Lung (tissue), 12 donors: ENCODE measurements around the gene TAX1BP1. TPM values are rescaled to one million over a fixed set of nuclear protein-coding genes. Genes with fewer than 3 reads are reported as not detected.

Experiments used
- ATAC-seq: fragments of 200-7000 bp; cut with Tn5 transposase; one replicate; pipeline ENCODE4 v1.9.1; 2020; ENCODE audit warnings: moderate number of reproducible peaks; ENCODE audit not compliant: insufficient read depth, low FRiP score
- DNase-seq, 3 donors: peaks; one replicate each; pipeline ENCODE4 v3.0.0-alpha.2; 2013 to 2017
- H3K27ac ChIP-seq, 2 donors: one replicate each; pipeline ENCODE4 v1.5.1; 2013; ENCODE audit warnings: mild to moderate bottlenecking in 2 of 2, moderate library complexity in 2 of 2, control low read depth in 1 of 2, inconsistent platforms in 1 of 2, low read depth in 1 of 2, low read length in 1 of 2
- H3K27me3 ChIP-seq, 3 donors: one replicate each; pipeline ENCODE4 v1.5.1; 2013; ENCODE audit warnings: low read length in 2 of 3; ENCODE audit not compliant: control insufficient read depth in 3 of 3, insufficient read depth in 3 of 3
- H3K36me3 ChIP-seq, 4 donors: one replicate each; pipeline ENCODE4 v1.5.1; 2013; ENCODE audit warnings: low read length in 4 of 4, mild to moderate bottlenecking in 1 of 4, moderate library complexity in 1 of 4; ENCODE audit not compliant: control insufficient read depth in 4 of 4, insufficient read depth in 4 of 4
- H3K4me1 ChIP-seq, 5 donors: one replicate each; pipeline ENCODE4 v1.5.1; 2013; ENCODE audit warnings: low read length in 5 of 5, mild to moderate bottlenecking in 2 of 5, moderate library complexity in 1 of 5; ENCODE audit not compliant: control insufficient read depth in 5 of 5, insufficient read depth in 5 of 5
- H3K4me3 ChIP-seq: one replicate; pipeline ENCODE4 v1.5.1; 2013; ENCODE audit warnings: mild to moderate bottlenecking, control low read depth, moderate library complexity
- H3K9ac ChIP-seq, 2 donors: one replicate each; pipeline ENCODE4 v1.5.1; 2013; ENCODE audit warnings: low read length in 2 of 2, control low read depth in 1 of 2; ENCODE audit not compliant: insufficient read depth in 1 of 2
- H3K9me3 ChIP-seq, 4 donors: one replicate each; pipeline ENCODE4 v1.5.1; 2013; ENCODE audit warnings: low read length in 3 of 4, mild to moderate bottlenecking in 1 of 4, moderate library complexity in 1 of 4; ENCODE audit not compliant: control insufficient read depth in 4 of 4, insufficient read depth in 3 of 4
- WGBS, 2 donors: extraction: QIAGEN DNeasy Blood & Tissue Kit; methylation state at CpG; one replicate each; pipeline ENCODE4 v1.1.7; 2013; 5-methylcytosine and 5-hydroxymethylcytosine counted together
- polyA plus RNA-seq, 2 donors: library from polyadenylated mRNA; stranded (reverse); fragments of 200-250 nt; gene quantifications; one replicate each; pipeline ENCODE4 v1.2.1, GENCODE V29; 2013
- total RNA-seq, 2 donors: library from RNA; depleted of rRNA in 1 of 2; stranded (reverse); fragments of >200 nt in 1 of 2; gene quantifications; one replicate each; pipeline ENCODE4 v1.2.1, GENCODE V29; 2014 to 2021
- TF ChIP-seq, protein P1 (sequence below): IDR thresholded peaks from 2 replicates; pipeline ENCODE4 v1.5.1; 2012; ENCODE audit warnings: mild to moderate bottlenecking; ENCODE audit errors: control extremely low read depth, extremely low read depth
- donor health status: control.
- donor health status: control.
- donor health status: Bipolar disorder and iron deficiency.
- donor health status: healthy.
- donor health status: DM: yes; HTN: yes; CAD: no.

The TAX1BP1 gene
- total and polyA plus RNA-seq, 4 donors, result 61.4 to 137 (median 83.0) TPM

DNA sequence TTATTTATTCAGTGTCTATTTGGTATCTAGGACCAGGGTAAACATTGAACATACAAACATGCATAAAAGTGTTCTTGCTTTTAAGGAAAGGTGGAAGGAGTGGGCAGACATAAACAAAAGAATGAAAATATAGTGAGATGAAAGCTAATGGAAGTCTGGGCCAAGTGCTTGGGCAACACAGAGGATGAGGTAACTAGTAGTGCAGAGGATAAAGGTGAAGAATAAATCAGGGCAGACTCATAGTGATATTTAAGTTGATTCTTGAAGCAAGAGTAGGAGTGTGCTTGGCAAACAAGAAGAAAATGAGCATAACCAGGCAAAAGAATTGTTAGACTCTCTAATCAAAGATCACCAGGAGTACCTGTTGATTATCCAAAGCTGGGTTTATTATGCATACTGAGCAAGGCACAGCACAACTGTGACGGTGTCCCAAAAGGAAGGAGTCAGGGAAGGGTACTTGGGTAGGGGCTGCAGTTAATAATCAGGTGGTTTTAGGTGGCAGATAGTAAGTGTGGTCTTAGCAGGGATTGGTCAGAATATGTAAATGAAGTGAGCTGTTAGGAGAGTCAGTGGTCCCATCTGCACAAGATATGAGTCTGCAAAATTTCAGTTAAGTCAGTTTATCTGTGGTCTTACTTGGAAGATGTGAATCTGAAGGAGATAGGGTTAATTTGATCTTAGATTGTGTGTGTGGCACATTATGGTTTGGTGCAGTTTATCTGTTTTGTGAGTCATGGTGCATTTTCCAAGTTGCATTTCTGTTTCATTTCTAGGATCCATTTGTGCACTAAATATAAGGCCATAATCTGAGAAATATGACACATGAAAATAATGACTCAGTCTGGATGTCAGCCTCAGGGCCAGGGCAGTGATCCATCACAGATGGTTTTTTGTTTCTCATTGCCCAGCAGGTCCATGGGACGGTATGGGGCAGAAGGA is 30.6 kb upstream of the TAX1BP1 start:
- no peak for ATAC-seq
- Histone ChIP-seq H3K27ac (peak overlapping the region in 1 of 2 donors; percentile 2), H3K4me1 (no peaks in the 10 kb centered on the region), H3K36me3 (no peaks in the 10 kb centered on the region), H3K27me3 (no peaks in the 10 kb centered on the region), H3K9ac (no peak overlapping the region), H3K4me3 (no peak overlapping the region), H3K9me3 (no peaks in the 10 kb centered on the region)
- DNase-seq, result no peak
- TF ChIP-seq, protein P1, sequence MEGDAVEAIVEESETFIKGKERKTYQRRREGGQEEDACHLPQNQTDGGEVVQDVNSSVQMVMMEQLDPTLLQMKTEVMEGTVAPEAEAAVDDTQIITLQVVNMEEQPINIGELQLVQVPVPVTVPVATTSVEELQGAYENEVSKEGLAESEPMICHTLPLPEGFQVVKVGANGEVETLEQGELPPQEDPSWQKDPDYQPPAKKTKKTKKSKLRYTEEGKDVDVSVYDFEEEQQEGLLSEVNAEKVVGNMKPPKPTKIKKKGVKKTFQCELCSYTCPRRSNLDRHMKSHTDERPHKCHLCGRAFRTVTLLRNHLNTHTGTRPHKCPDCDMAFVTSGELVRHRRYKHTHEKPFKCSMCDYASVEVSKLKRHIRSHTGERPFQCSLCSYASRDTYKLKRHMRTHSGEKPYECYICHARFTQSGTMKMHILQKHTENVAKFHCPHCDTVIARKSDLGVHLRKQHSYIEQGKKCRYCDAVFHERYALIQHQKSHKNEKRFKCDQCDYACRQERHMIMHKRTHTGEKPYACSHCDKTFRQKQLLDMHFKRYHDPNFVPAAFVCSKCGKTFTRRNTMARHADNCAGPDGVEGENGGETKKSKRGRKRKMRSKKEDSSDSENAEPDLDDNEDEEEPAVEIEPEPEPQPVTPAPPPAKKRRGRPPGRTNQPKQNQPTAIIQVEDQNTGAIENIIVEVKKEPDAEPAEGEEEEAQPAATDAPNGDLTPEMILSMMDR, result no peak
- 87 to 95% methylated on average over 2 of the region's 2 CpGs for WGBS, 2 donors

DNA sequence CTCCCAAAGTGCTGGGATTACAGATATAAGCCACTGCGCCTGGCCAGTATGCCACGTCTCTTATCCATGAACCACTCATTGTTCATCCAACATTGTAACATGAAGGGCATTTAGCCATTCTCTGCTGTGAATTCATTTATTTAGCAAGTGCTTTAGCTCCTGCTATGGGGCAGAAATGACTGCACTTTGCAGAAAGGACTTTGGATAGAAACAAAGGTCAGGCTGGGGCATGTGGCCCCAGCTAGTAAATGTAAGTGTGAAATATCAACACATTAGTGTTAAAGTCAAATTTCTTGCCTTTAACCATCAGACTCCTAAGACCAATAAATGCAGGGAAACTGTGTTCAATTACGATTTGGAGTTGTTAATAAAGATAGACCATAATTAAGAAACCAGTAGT is 27.7 kb upstream of the TAX1BP1 start:
- no peak overlapping the region for H3K4me3 ChIP-seq
- ATAC-seq (no peak), DNase-seq (no peak)
- no peaks in the 10 kb centered on the region for H3K4me1 ChIP-seq
- no peak overlapping the region for H3K9ac ChIP-seq
- WGBS, 2 donors, result 92 to 98% methylated on average over 3 of the region's 3 CpGs
- H3K9me3 ChIP-seq, result no peaks in the 10 kb centered on the region
- TF ChIP-seq, protein P1, result no peak
- H3K36me3 ChIP-seq, result no peaks in the 10 kb centered on the region
- no peak overlapping the region for H3K27ac ChIP-seq
- H3K27me3 ChIP-seq, result no peaks in the 10 kb centered on the region

DNA sequence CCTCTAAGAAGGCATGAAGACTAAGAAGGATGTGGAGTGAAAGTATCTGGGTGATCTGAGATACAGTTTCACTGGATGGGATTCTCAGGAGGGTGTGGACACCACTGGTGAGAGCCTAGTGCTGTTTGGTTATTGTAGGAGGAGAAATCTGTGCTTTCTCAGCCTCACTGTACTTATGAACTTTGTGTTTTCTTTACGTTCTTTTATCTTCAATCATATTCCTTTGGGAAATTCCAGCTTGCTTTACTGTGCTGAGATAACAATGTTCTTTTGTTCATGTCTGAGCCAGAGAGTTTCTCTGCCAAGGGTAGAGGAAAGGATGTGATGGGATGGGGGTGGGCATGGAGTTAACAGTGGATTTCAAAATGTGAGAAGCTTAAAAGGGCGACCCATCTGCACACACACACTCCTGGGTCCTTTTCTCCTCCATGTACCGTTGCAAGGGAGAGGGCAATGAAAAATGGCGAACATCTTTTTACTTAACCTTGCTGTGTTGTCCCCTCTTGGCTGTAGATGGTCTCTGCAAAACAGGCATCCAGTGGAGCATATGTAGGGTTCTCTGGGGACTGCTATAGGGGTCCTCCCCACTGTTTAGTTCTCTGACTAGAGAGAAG is 25.0 kb upstream of the TAX1BP1 start:
- no peaks in the 10 kb centered on the region for H3K36me3 ChIP-seq
- TF ChIP-seq, protein P1, result no peak
- peak in 2 of 3 donors; percentile 36 to 41 for DNase-seq
- peaks cover 0 to 12% (median 0%) of the 10 kb centered on the region in 5 donors for H3K4me1 ChIP-seq
- no peaks in the 10 kb centered on the region for H3K27me3 ChIP-seq
- no peak for ATAC-seq
- 70 to 82% methylated on average over 4 of the region's 4 CpGs for WGBS, 2 donors
- H3K27ac ChIP-seq, result no peak overlapping the region
- H3K9ac ChIP-seq, result no peak overlapping the region
- H3K9me3 ChIP-seq, result no peaks in the 10 kb centered on the region
- H3K4me3 ChIP-seq, result no peak overlapping the region
